ENCODE results near the gene ZNF740.

Gene ZNF740

DNA sequence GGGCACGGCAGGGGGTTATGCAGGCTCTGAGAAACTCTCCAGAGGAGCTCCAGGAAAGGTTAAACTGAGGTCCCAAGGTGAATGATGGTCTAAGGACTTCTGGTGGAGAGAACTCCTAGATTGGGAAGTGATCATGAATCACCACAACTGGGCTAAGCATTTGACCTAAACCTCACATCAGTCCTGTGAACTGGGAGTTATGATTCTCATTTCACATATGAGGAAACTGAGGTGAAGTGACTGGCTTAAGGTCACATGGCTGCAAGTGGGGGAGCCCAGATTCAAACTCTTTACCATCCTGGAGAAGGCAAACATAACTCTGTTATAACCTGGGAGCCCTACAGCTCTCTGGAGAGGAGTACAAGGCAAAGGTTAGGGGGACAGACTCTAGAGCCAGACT, 47.3 kb downstream of the ZNF740 start:
- no peak overlapping the region for H3K27ac ChIP-seq
- TF ChIP-seq ZFX (IDR thresholded peaks at IDR 0.05; ENCODE audit: borderline replicate concordance), result no peak

DNA sequence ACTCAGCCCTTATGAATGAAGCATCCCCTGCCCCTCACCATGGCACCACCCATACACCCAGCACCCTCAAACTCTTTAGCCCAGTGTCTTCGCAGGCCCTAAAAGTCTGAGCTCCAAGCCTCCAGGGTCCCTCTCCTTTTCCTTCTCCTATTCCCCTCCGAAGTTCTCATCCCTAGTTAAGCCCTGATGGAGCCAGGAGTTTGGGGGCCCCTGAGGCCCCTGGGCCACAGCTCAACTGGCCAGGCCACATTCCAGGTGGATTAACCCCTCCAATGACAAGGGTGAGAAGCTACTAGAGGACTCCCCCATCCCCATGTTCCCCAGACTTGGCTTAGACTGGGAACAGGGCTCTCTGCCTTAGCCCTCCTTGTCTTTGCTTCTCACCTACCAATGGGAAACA, 48.9 kb downstream of the ZNF740 start:
- H3K27ac ChIP-seq, result peak overlapping the region; percentile 99
- TF ChIP-seq, protein P1, sequence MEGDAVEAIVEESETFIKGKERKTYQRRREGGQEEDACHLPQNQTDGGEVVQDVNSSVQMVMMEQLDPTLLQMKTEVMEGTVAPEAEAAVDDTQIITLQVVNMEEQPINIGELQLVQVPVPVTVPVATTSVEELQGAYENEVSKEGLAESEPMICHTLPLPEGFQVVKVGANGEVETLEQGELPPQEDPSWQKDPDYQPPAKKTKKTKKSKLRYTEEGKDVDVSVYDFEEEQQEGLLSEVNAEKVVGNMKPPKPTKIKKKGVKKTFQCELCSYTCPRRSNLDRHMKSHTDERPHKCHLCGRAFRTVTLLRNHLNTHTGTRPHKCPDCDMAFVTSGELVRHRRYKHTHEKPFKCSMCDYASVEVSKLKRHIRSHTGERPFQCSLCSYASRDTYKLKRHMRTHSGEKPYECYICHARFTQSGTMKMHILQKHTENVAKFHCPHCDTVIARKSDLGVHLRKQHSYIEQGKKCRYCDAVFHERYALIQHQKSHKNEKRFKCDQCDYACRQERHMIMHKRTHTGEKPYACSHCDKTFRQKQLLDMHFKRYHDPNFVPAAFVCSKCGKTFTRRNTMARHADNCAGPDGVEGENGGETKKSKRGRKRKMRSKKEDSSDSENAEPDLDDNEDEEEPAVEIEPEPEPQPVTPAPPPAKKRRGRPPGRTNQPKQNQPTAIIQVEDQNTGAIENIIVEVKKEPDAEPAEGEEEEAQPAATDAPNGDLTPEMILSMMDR (IDR thresholded peaks at IDR 0.05), result no peak
- TF ChIP-seq ZFX (IDR thresholded peaks at IDR 0.05; ENCODE audit: borderline replicate concordance), result no peak

DNA sequence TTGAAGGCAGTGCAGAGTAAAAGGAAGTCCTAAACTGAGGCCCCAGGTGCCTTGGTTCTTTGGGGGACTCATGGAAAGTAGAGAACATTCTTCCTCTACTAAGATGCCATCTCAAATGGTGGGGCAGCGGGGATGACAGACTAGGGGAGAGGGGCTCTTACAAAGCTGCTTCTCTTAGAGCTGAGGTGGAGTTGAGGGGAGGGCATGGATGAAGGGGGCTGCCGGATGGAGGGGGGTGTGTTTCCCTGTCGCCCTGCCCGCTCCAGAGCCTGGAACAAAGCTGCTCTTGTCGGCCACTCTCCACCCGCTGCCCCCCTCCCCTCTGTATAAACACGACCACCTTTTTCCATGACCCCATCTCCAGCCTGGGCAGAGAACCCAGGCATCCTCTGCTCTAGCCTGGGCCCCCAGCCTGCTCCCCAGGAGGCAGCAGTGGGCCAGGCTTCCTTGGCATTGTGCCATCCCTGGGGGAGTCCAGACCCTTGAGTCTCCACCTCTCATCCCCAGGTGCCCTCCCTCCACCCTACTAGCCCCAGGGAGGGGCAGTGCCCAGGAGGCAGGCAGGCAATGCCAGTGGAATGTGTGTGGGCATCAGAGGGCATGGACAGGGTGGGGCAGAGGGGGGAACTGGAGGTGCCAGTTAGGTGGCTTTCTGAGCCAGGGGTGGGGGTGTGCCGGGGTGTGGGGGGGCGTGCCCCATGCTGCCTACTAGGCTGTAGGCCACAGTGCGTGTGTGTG, 49.8 kb downstream of the ZNF740 start:
- TF ChIP-seq ZFX (IDR thresholded peaks at IDR 0.05; ENCODE audit: borderline replicate concordance), result no peak
- TF ChIP-seq, protein P1 (IDR thresholded peaks at IDR 0.05), result no peak
- peak overlapping the region; percentile 99 for H3K27ac ChIP-seq

DNA sequence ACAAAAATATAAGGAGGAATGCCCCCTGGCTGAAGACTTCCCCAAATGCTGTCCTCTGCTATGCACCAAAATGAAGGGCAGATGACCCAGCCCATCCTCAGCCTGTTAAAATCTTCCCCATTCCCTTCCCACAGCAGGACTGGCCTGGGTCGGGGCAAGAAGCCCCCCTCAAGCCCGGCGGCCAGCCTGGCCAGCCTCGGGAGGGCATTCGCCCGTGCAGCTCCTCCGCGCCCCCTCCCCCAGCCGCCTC, 51.1 kb downstream of the ZNF740 start:
- no peak for TF ChIP-seq ZFX (IDR thresholded peaks at IDR 0.05; ENCODE audit: borderline replicate concordance)
- TF ChIP-seq, protein P1 (IDR thresholded peaks at IDR 0.05), result no peak
- H3K27ac ChIP-seq, result peak overlapping the region; percentile 99

DNA sequence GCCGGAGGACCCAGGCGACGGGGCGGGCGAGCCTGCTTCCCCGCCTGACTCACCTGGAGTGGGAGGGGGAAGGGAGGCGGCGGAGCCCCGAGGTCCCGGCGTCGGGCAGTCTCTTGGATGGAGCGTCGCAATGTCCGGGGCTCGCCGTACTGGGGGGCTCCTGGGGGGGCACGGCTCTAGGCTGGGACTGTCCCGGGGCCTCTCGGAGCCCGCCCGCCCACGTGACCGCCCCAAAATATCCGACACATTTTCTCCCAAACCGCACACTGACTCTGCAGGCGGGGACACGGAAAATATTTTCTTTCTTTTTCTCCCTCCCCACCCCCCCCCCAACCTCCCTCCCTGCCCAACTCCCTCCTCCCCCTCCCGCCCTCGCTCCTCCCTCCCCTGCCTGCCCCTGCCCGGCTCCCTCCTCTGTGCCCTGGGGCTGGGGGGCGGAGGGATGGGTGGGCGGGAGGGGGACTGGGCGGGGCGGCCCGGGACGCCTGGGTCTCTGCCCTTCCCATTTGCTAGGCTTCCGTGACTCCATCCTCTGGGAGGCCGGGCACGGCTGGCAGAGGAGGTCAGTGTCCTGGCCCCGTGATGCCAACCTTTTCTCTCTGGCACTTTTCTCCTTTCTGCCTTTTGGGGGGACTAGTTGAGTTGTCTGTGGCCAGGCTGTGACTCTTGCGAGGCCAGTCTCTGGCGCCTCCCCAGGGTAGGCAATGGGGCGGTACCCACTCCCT, 51.6 kb downstream of the ZNF740 start, which contains the start of gene RARG:
RARG (minus strand) TSS at position 289 of the 725 bp plus-strand sequence. CDS start 4,664 bp downstream, outside the sequence.
- TF ChIP-seq ZFX (IDR thresholded peaks at IDR 0.05; ENCODE audit: borderline replicate concordance), result no peak
- TF ChIP-seq, protein P1 (IDR thresholded peaks at IDR 0.05), result no peak
- peak within 1 kb of the TSS; percentile 99 for H3K27ac ChIP-seq

DNA sequence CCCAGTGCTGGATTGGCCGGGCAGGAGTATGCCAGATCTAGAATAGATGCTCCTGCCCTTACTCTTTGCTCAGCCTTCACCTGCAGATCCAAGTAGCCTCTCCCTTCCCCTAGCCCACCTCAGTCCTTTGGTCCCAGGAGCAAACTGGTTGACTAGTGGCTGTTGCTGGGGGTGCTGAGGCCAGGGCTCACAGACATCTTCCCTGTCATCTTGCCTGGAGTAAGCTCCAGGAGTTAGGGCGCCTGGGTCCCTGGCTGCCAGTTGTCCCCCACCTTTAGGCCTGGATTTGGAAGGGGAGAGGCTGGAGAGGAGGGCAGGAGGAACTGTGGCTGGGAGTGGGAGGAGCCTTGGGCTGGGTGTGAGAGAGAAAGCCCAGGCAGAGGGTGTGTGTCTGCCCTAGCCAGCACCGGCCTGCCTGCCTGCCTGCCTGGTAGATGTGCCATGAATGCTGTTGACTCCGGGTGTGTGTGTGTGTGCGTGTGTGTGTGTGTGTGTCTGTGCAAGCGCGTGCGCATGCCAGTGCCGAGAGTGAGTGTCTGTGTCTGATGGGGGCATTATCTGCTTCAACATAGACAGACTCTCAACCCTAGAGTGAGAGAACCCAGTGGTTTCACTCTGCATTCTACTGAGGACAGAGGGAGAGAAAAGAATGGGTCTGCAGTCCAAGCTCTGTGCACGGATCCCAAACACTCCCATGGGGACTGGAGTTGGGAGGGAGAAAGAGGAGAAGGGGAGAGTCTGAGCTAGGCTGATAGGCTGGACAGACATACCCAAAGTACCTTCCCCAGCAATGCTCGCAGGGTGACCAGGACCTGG, 52.3 kb downstream of the ZNF740 start:
- H3K27ac ChIP-seq, result peak overlapping the region; percentile 99
- TF ChIP-seq, protein P1 (IDR thresholded peaks at IDR 0.05), result no peak
- TF ChIP-seq ZFX (IDR thresholded peaks at IDR 0.05; ENCODE audit: borderline replicate concordance), result no peak

DNA sequence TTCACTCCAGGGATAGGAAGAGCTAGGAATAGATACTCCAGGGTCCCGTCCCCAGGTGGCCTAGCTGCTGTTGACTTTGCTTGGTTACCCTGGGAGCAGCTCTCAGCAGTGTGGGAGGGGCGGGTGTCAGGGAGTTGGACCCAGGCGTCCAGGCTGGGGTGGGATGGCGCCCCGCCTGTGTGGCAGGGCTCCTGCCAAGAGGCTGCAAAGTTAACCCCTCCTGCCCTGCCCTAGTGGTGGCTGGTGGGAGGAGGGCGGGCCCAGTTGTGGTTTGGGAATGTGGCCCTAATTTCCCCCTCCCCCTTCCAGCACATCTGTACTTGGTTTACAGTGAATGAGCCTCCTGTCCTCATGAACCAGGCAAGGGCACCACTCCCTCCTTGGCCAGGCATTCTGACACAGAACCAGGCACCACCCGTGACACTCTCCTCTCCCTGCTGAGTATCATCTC, 53.2 kb downstream of the ZNF740 start:
- TF ChIP-seq ZFX (IDR thresholded peaks at IDR 0.05; ENCODE audit: borderline replicate concordance), result no peak
- TF ChIP-seq, protein P1 (IDR thresholded peaks at IDR 0.05), result no peak
- H3K27ac ChIP-seq, result peak overlapping the region; percentile 99
